ENCODE data around the gene SGIP1. TPM values are rescaled to one million over a fixed set of nuclear protein-coding genes. Genes with fewer than 3 reads are reported as not detected.
"Not testable (repeated sequence)": the region's sequence is repeated elsewhere in the genome, so short reads cannot be mapped to it uniquely, and the experiment has no call there.

Gene SGIP1
- total RNA-seq, 2 donors from 2014 or later: 0.59 to 38.4 TPM

DNA sequence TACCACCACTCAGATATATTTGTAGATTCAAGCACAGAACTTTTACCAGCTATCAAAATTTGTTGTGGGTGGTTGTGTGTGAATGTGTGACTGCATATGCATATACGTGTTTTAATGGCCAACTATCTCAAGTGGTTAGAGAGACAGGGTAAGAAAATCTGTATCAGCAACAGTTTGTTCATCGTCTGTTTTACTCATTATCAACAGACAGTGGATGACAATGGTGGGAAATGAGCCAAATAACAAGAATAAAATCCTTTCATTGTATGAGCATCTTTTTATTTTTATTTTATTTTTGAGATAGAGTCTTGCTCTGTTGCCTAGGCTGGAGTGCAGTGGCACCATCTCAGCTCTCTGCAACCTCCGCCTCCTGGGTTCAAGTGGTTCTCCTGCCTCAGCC lies 195.6 kb downstream of the SGIP1 start:
- DNase-seq (ENCODE audit: low spot score): no peak
- no peak overlapping the region for H3K4me3 ChIP-seq
- H3K4me1 ChIP-seq (replicated peaks): no peaks in the 10 kb centered on the region
- no peak overlapping the region for H3K27ac ChIP-seq
- WGBS: 64% methylated on average over 3 of the region's 3 CpGs
- no peaks in the 10 kb centered on the region for H3K36me3 ChIP-seq
- H3K9me3 ChIP-seq: no peaks in the 10 kb centered on the region
- H3K27me3 ChIP-seq (replicated peaks; ENCODE audit: insufficient read depth): no peaks in the 10 kb centered on the region
- intact Hi-C loops (cut with DNase I): no loop called here
- TF ChIP-seq POLR2AphosphoS5 (IDR thresholded peaks at IDR 0.05) (no peak), POLR2A (IDR thresholded peaks at IDR 0.05) (no peak)
- TF ChIP-seq, protein P1, sequence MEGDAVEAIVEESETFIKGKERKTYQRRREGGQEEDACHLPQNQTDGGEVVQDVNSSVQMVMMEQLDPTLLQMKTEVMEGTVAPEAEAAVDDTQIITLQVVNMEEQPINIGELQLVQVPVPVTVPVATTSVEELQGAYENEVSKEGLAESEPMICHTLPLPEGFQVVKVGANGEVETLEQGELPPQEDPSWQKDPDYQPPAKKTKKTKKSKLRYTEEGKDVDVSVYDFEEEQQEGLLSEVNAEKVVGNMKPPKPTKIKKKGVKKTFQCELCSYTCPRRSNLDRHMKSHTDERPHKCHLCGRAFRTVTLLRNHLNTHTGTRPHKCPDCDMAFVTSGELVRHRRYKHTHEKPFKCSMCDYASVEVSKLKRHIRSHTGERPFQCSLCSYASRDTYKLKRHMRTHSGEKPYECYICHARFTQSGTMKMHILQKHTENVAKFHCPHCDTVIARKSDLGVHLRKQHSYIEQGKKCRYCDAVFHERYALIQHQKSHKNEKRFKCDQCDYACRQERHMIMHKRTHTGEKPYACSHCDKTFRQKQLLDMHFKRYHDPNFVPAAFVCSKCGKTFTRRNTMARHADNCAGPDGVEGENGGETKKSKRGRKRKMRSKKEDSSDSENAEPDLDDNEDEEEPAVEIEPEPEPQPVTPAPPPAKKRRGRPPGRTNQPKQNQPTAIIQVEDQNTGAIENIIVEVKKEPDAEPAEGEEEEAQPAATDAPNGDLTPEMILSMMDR (IDR thresholded peaks at IDR 0.05): no peak

DNA sequence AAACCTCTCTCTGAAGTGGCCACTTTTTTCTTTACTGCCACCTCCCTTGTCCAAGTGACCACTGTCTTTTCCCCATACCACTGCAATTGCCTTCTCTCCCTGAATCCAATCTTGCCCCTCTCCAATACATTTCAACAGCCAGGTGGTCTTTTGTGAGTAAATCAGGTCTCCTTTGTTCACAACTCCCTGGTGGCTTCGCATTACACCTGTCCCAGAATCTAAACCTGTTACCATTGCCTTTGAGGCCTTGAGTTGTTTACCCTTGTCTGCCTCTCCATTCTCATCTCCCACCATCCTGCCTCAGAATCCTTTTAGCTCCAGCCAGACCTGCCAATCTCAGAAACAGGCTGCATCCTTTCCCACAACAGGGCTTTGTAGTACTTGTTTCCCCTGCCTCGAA lies 196.5 kb downstream of the SGIP1 start:
- Histone ChIP-seq H3K4me1 (replicated peaks) (no peaks in the 10 kb centered on the region), H3K36me3 (no peaks in the 10 kb centered on the region), H3K4me3 (no peak overlapping the region), H3K27ac (no peak overlapping the region), H3K27me3 (replicated peaks; ENCODE audit: insufficient read depth) (no peaks in the 10 kb centered on the region), H3K9me3 (no peaks in the 10 kb centered on the region)
- WGBS: 60% methylated on average over 2 of the region's 2 CpGs
- intact Hi-C loops (cut with DNase I): no loop called here
- no peak for DNase-seq (ENCODE audit: low spot score)
- TF ChIP-seq POLR2AphosphoS5 (IDR thresholded peaks at IDR 0.05) (no peak), POLR2A (IDR thresholded peaks at IDR 0.05) (no peak)

DNA sequence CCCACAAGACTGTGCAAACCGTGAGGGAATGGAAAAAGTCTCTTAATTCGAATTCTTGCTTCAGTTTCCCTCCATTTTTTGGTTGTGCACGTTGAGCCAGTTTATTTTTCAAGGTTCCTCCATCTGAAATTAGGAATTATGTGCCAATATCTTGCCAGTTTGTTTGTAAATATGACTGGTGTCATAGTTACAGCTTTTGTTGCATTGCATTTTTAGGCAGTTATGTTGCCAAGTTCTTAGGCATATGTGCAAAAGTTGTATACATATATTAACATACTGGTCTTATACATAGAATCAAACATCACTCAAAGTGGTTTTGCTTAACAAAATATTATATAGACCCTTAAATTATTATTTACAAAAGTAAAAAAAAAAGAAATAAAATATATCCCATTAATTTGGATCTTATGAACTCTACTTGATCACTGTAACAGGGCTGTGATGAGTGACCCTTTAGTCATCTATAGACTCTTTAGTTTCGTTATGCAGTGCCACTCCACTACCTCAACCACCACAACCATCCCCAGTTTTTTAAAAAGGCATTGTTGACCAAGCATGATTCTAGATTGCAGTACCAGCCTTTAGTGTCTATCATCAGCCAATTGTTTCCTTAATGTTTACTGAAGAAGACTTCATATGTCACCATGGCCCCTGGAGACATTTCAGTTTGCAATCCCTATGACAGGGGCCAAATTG lies 197.4 kb downstream of the SGIP1 start:
- Histone ChIP-seq H3K9me3 (no peaks in the 10 kb centered on the region), H3K4me1 (replicated peaks) (no peaks in the 10 kb centered on the region), H3K36me3 (no peaks in the 10 kb centered on the region), H3K27ac (no peak overlapping the region), H3K27me3 (replicated peaks; ENCODE audit: insufficient read depth) (no peaks in the 10 kb centered on the region), H3K4me3 (no peak overlapping the region)
- no peak for TF ChIP-seq POLR2AphosphoS5 (IDR thresholded peaks at IDR 0.05)
- TF ChIP-seq POLR2A (IDR thresholded peaks at IDR 0.05): no peak
- TF ChIP-seq, protein P1 (IDR thresholded peaks at IDR 0.05): no peak
- no peak for DNase-seq (ENCODE audit: low spot score)
- 82% methylated on average over 4 of the region's 4 CpGs for WGBS
- intact Hi-C loops (cut with DNase I): no loop called here

DNA sequence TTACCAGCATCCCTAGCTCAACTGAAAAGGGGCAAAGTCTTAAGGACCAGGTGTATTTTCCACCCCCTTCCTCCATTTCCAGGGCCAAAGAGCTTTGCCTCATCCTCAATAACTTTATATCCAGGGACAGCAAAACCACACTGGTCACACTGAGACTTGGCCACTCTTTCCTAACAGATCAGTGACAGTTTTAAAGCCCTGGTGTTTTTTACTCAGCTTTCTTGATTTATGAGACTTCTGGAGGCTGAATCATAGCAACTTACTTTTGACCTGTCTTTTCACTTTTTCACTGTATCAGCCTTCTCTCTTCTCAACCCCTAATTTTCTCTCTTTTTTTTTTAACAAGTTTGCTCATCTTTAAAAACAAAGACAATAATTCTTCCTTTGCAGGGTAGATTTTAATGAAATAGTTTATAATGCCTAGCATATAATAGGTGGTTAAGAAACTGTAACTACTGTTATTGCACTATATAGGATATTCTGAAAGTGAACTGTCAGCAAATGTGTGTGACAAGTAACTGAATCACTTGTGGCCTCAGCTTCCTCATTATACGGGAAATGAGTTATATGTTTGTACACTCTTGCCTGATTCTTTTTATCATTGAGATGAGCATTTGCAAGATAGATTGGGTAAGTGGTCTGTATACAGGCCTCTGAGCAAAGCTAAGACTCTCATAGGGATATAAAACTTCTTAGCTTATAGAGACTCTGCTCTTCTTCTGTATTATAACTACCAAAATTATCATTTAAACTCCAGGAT lies 198.6 kb downstream of the SGIP1 start:
- Histone ChIP-seq H3K9me3 (no peaks in the 10 kb centered on the region), H3K27ac (no peak overlapping the region), H3K27me3 (replicated peaks; ENCODE audit: insufficient read depth) (no peaks in the 10 kb centered on the region), H3K36me3 (no peaks in the 10 kb centered on the region), H3K4me3 (no peak overlapping the region), H3K4me1 (replicated peaks) (no peaks in the 10 kb centered on the region)
- WGBS: 0% methylated on average over 1 of the region's 1 CpG
- intact Hi-C loops (cut with DNase I): no loop called here
- DNase-seq (ENCODE audit: low spot score): no peak
- TF ChIP-seq POLR2A (IDR thresholded peaks at IDR 0.05): no peak

DNA sequence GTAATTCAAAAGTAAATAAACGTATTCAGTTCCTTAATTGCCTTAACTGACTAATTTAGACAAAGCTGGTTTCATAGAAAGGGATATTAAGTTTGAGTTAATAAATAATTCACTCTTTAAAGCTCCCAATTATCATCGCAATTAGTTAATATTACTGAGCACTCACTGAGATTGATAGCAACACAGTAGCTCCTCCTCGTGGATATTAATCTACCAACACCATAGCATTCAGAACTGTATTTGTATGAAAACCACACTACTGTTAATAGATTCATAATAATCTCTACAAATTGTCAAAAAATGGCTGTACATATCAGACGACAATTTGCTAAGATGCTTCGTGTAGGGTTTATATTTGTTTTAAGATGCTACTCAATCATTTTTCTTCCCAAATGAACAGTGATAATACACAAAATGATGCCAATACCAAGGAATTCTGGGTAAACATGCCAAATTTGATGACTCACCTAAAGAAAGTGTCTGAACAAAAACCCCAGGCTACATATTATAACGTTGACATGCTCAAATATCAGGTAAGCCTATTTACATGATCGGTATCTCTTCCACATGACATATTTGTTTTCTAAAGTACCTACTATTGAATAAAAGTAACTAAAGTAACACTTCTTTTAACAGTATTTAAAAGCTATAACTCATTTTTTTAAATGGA lies 199.5 kb downstream of the SGIP1 start:
- Histone ChIP-seq H3K27me3 (replicated peaks; ENCODE audit: insufficient read depth) (no peaks in the 10 kb centered on the region), H3K27ac (no peak overlapping the region), H3K9me3 (no peaks in the 10 kb centered on the region), H3K4me3 (no peak overlapping the region), H3K4me1 (replicated peaks) (no peaks in the 10 kb centered on the region), H3K36me3 (no peaks in the 10 kb centered on the region)
- 63% methylated on average over 7 of the region's 7 CpGs for WGBS
- intact Hi-C loops (cut with DNase I): no loop called here
- no peak for TF ChIP-seq POLR2AphosphoS5 (IDR thresholded peaks at IDR 0.05)
- TF ChIP-seq, protein P1 (IDR thresholded peaks at IDR 0.05): no peak
- TF ChIP-seq POLR2A (IDR thresholded peaks at IDR 0.05): no peak
- DNase-seq (ENCODE audit: low spot score): no peak

DNA sequence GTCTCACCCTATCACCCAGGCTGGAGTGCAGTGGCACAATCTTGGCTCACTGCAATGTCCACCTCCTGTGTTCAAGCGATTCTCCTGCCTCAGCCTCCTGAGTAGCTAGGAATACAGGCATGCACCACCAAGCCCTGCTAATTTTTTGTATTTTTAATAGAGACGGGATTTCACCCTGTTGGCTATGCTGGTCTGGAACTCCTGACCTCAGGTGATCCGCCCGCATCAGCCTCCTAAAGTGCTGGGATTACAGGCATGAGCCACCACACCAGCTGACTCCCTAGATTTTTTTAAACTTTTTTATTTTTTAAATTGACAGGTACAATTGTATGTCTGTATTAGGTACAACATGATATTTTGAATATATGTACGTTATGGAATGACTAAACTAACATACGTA lies 200.6 kb downstream of the SGIP1 start:
- H3K4me1 ChIP-seq (replicated peaks); H3K27ac ChIP-seq; DNase-seq (ENCODE audit: low spot score); H3K27me3 ChIP-seq (replicated peaks; ENCODE audit: insufficient read depth); H3K36me3 ChIP-seq; H3K9me3 ChIP-seq; H3K4me3 ChIP-seq; intact Hi-C loops (cut with DNase I): not testable (repeated sequence)
- WGBS: 80% methylated on average over 6 of the region's 6 CpGs

Data from prostate gland (tissue), 2 donors.